ENCODE results near the gene TMEM253. TPM values are rescaled to one million over a fixed set of nuclear protein-coding genes. Genes with fewer than 3 reads are reported as not detected.

Gene TMEM253
- polyA plus RNA-seq, 4 donors: 57.9 to 245 (median 101) TPM

- Histone ChIP-seq H3K4me3 (ENCODE audit: low read depth in 1 of 3, low read length in 3 of 3) (no peak overlapping the region), H3K27me3 (ENCODE audit: control insufficient read depth in 3 of 3, insufficient read depth in 3 of 3, low read length in 3 of 3) (no peaks in the 10 kb centered on the region), H3K27ac (ENCODE audit: low read depth in 1 of 3, low read length in 2 of 3) (peak overlapping the region in 1 of 3 donors; percentile 70), H3K9me3 (ENCODE audit: control insufficient read depth in 2 of 2, insufficient read depth in 1 of 2, low read depth in 1 of 2, low read length in 1 of 2) (no peaks in the 10 kb centered on the region), H3K4me1 (ENCODE audit: control insufficient read depth in 3 of 3, insufficient read depth in 2 of 3, low read depth in 1 of 3, low read length in 2 of 3) (peaks cover 4 to 44% (median 6%) of the 10 kb centered on the region in 3 donors), H3K36me3 (ENCODE audit: control insufficient read depth in 3 of 3, insufficient read depth in 2 of 3, low read depth in 1 of 3, low read length in 3 of 3) (peaks cover 0 to 3% (median 0%) of the 10 kb centered on the region in 3 donors)
- FAIRE-seq: no peak
- DNase-seq: peak in 1 of 2 donors; percentile 28
- WGBS, 3 donors: 17 to 49% (median 34%) methylated on average over 5 of the region's 5 CpGs
These were observed 6.5 kb downstream of the TMEM253 start for GRCh38 chr14:21107283-21107800.

DNA sequence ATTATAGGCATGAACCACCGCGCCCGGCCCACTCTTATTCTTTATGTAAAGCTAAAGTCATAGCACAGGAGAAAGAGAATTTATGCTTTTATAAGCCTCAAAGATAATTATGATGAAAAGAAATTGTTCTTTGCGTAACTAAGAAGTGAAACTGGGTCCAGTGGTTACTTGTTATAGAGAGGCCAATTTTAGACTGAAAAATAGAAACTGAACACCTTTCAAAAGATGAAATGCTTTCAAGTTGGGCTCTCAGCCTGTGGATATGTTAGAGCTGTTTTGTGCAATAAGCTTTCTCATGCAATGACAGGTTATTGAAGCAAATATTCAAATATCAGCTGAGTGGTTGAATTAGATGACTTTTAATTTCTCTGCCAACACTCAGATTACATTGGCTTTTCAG lies 7.9 kb downstream of the TMEM253 start:
- Histone ChIP-seq H3K27ac (ENCODE audit: low read depth in 1 of 3, low read length in 2 of 3) (no peak overlapping the region), H3K36me3 (ENCODE audit: control insufficient read depth in 3 of 3, insufficient read depth in 2 of 3, low read depth in 1 of 3, low read length in 3 of 3) (no peaks in the 10 kb centered on the region)

DNA sequence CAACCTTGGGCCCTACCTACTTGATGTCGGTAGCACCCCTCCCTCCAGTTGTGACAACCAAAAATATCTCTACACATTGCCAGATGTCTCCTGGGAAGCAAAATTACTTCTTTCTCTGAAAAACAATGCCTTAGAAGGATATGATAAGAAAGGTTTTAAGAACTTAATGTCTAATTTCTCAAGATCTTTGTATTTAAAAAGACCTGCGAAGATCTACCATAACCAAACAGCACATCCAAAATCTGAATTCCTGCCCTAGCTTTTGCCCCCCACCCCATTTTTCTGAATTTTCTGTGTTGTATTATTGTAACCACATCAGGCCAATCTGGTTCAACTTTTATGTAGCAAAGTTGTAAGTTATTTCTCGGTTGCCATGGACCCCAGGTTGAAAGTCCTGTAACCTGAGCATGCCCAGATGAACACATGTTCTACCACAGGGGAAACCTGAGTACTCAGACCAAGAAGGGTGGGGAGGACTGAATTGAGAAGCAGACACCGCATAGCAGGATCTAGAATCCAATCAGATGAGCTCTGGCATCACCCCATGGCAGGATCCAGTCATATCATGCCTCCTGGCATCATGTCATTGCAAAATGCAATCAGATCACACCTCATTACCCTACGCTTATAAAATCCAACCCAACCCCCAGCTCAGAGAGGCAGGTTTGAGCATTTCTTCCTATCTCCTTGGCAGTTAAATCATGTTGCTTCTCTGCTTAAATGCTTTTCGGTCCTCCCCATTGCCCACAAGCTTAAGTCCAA lies 8.7 kb downstream of the TMEM253 start:
- no peaks in the 10 kb centered on the region for H3K27me3 ChIP-seq (ENCODE audit: control insufficient read depth in 3 of 3, insufficient read depth in 3 of 3, low read length in 3 of 3)
- DNase-seq (peak in 1 of 2 donors; percentile 74), FAIRE-seq (no peak)
- no peaks in the 10 kb centered on the region for H3K9me3 ChIP-seq (ENCODE audit: control insufficient read depth in 2 of 2, insufficient read depth in 1 of 2, low read depth in 1 of 2, low read length in 1 of 2)
- 69 to 78% (median 74%) methylated on average over 6 of the region's 6 CpGs for WGBS, 3 donors
- H3K4me3 ChIP-seq (ENCODE audit: low read depth in 1 of 3, low read length in 3 of 3): no peak overlapping the region
- H3K36me3 ChIP-seq (ENCODE audit: control insufficient read depth in 3 of 3, insufficient read depth in 2 of 3, low read depth in 1 of 3, low read length in 3 of 3): no peaks in the 10 kb centered on the region
- H3K4me1 ChIP-seq (ENCODE audit: control insufficient read depth in 3 of 3, insufficient read depth in 2 of 3, low read depth in 1 of 3, low read length in 2 of 3): peaks cover 4 to 30% (median 6%) of the 10 kb centered on the region in 3 donors
- no peak overlapping the region for H3K27ac ChIP-seq (ENCODE audit: low read depth in 1 of 3, low read length in 2 of 3)

More for the DNA sequence above, 7.9 kb downstream of the TMEM253 start:
- Histone ChIP-seq H3K4me1 (ENCODE audit: control insufficient read depth in 3 of 3, insufficient read depth in 2 of 3, low read depth in 1 of 3, low read length in 2 of 3) (peaks cover 4 to 33% (median 6%) of the 10 kb centered on the region in 3 donors), H3K27me3 (ENCODE audit: control insufficient read depth in 3 of 3, insufficient read depth in 3 of 3, low read length in 3 of 3) (no peaks in the 10 kb centered on the region), H3K4me3 (ENCODE audit: low read depth in 1 of 3, low read length in 3 of 3) (no peak overlapping the region), H3K9me3 (ENCODE audit: control insufficient read depth in 2 of 2, insufficient read depth in 1 of 2, low read depth in 1 of 2, low read length in 1 of 2) (no peaks in the 10 kb centered on the region)
- FAIRE-seq (no peak), DNase-seq (no peak)
- 95 to 99% (median 95%) methylated on average over 4 of the region's 4 CpGs for WGBS, 3 donors

DNA sequence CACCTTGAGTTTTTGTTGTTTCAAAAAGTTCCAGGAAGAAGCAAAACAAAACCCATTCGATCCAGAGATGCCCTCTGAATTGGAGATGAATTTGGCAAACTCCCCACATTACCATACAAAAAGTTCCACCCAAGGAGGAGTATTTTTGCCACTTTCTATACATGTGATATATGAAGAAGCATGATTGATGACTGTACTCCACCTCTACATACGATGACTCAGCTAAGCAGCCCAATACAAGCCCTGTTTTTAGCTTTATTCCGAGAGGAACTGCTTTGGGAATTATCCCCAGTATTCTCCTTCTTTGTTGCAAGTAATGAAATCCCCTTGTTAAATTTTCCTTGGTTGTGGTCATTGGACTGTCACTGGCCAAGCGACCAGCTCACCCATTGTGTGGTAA lies 11.4 kb downstream of the TMEM253 start:
- Histone ChIP-seq H3K27me3 (ENCODE audit: control insufficient read depth in 3 of 3, insufficient read depth in 3 of 3, low read length in 3 of 3) (no peaks in the 10 kb centered on the region), H3K9me3 (ENCODE audit: control insufficient read depth in 2 of 2, insufficient read depth in 1 of 2, low read depth in 1 of 2, low read length in 1 of 2) (no peaks in the 10 kb centered on the region), H3K27ac (ENCODE audit: low read depth in 1 of 3, low read length in 2 of 3) (no peak overlapping the region), H3K4me3 (ENCODE audit: low read depth in 1 of 3, low read length in 3 of 3) (no peak overlapping the region), H3K4me1 (ENCODE audit: control insufficient read depth in 3 of 3, insufficient read depth in 2 of 3, low read depth in 1 of 3, low read length in 2 of 3) (peaks cover 0 to 5% (median 0%) of the 10 kb centered on the region in 3 donors), H3K36me3 (ENCODE audit: control insufficient read depth in 3 of 3, insufficient read depth in 2 of 3, low read depth in 1 of 3, low read length in 3 of 3) (no peaks in the 10 kb centered on the region)
- DNase-seq (no peak), FAIRE-seq (no peak)
- WGBS, 3 donors: 83 to 90% (median 86%) methylated on average over 4 of the region's 4 CpGs

DNA sequence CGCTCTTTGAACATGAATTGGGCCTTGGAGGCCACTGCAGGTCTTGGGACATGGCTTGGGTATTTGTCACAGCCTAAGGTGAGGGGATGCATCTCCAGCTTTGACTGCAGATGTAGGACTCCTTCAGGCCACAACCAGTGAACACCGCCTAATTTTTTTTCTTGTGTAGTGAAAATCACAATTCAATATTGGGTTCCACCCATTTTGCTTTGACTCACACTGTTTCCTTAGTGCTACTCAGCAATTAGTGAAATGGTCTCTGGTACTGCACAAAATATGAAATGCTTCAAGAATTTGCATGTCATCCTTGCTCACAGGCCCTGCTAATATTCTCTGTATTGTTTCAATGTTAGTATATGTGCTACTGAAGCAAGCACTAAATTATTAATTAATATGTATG lies 12.5 kb downstream of the TMEM253 start:
- FAIRE-seq (no peak), DNase-seq (no peak)
- 89 to 96% (median 93%) methylated on average over 2 of the region's 2 CpGs for WGBS, 3 donors
- Histone ChIP-seq H3K27ac (ENCODE audit: low read depth in 1 of 3, low read length in 2 of 3) (no peak overlapping the region), H3K36me3 (ENCODE audit: control insufficient read depth in 3 of 3, insufficient read depth in 2 of 3, low read depth in 1 of 3, low read length in 3 of 3) (no peaks in the 10 kb centered on the region), H3K9me3 (ENCODE audit: control insufficient read depth in 2 of 2, insufficient read depth in 1 of 2, low read depth in 1 of 2, low read length in 1 of 2) (no peaks in the 10 kb centered on the region), H3K4me1 (ENCODE audit: control insufficient read depth in 3 of 3, insufficient read depth in 2 of 3, low read depth in 1 of 3, low read length in 2 of 3) (peaks cover 0 to 3% (median 0%) of the 10 kb centered on the region in 3 donors), H3K27me3 (ENCODE audit: control insufficient read depth in 3 of 3, insufficient read depth in 3 of 3, low read length in 3 of 3) (no peaks in the 10 kb centered on the region), H3K4me3 (ENCODE audit: low read depth in 1 of 3, low read length in 3 of 3) (no peak overlapping the region)

- H3K9me3 ChIP-seq (ENCODE audit: control insufficient read depth in 2 of 2, insufficient read depth in 1 of 2, low read depth in 1 of 2, low read length in 1 of 2): no peaks in the 10 kb centered on the region
- FAIRE-seq: no peak
These were observed 18.1 kb downstream of the TMEM253 start for GRCh38 chr14:21118933-21119332.

DNA sequence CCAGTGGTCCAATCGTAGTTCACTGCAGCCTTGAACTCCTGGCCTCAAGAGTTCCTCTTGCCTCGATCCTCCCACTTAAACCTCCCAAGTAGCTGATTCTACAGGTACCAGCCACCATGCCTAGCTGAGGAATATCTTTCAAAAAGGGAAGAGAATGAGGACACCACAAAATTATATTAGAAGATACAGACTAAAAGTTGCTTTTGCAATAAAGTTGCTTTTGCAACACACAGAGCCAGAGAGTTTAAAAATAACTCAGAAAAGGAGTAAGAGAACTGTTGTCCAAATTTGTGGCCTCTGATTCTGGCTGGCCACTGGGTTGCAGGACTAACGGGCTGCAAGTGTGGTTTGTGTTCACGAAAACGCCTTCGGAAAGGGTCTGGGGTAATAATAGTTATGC lies 19.8 kb downstream of the TMEM253 start:
- Histone ChIP-seq H3K36me3 (ENCODE audit: control insufficient read depth in 3 of 3, insufficient read depth in 2 of 3, low read depth in 1 of 3, low read length in 3 of 3) (no peaks in the 10 kb centered on the region), H3K4me1 (ENCODE audit: control insufficient read depth in 3 of 3, insufficient read depth in 2 of 3, low read depth in 1 of 3, low read length in 2 of 3) (no peaks in the 10 kb centered on the region), H3K27ac (ENCODE audit: low read depth in 1 of 3, low read length in 2 of 3) (no peak overlapping the region), H3K27me3 (ENCODE audit: control insufficient read depth in 3 of 3, insufficient read depth in 3 of 3, low read length in 3 of 3) (no peaks in the 10 kb centered on the region), H3K9me3 (ENCODE audit: control insufficient read depth in 2 of 2, insufficient read depth in 1 of 2, low read depth in 1 of 2, low read length in 1 of 2) (no peaks in the 10 kb centered on the region), H3K4me3 (ENCODE audit: low read depth in 1 of 3, low read length in 3 of 3) (no peak overlapping the region)
- no peak for FAIRE-seq
- DNase-seq: no peak
- WGBS, 3 donors: 67 to 72% (median 68%) methylated on average over 6 of the region's 6 CpGs

More at GRCh38 chr14:21118933-21119332, 18.1 kb downstream of the TMEM253 start:
- Histone ChIP-seq H3K4me1 (ENCODE audit: control insufficient read depth in 3 of 3, insufficient read depth in 2 of 3, low read depth in 1 of 3, low read length in 2 of 3) (no peaks in the 10 kb centered on the region), H3K4me3 (ENCODE audit: low read depth in 1 of 3, low read length in 3 of 3) (no peak overlapping the region), H3K27ac (ENCODE audit: low read depth in 1 of 3, low read length in 2 of 3) (no peak overlapping the region), H3K27me3 (ENCODE audit: control insufficient read depth in 3 of 3, insufficient read depth in 3 of 3, low read length in 3 of 3) (no peaks in the 10 kb centered on the region), H3K36me3 (ENCODE audit: control insufficient read depth in 3 of 3, insufficient read depth in 2 of 3, low read depth in 1 of 3, low read length in 3 of 3) (no peaks in the 10 kb centered on the region)
- DNase-seq: no peak
- 85 to 95% (median 94%) methylated on average over 3 of the region's 3 CpGs for WGBS, 3 donors

- no peak for FAIRE-seq
- H3K9me3 ChIP-seq (ENCODE audit: control insufficient read depth in 2 of 2, insufficient read depth in 1 of 2, low read depth in 1 of 2, low read length in 1 of 2): no peaks in the 10 kb centered on the region
- no peaks in the 10 kb centered on the region for H3K36me3 ChIP-seq (ENCODE audit: control insufficient read depth in 3 of 3, insufficient read depth in 2 of 3, low read depth in 1 of 3, low read length in 3 of 3)
- no peak for DNase-seq
- WGBS, 3 donors: 76 to 84% (median 77%) methylated on average over 1 of the region's 1 CpG
- no peaks in the 10 kb centered on the region for H3K27me3 ChIP-seq (ENCODE audit: control insufficient read depth in 3 of 3, insufficient read depth in 3 of 3, low read length in 3 of 3)
- H3K4me1 ChIP-seq (ENCODE audit: control insufficient read depth in 3 of 3, insufficient read depth in 2 of 3, low read depth in 1 of 3, low read length in 2 of 3): no peaks in the 10 kb centered on the region
- H3K4me3 ChIP-seq (ENCODE audit: low read depth in 1 of 3, low read length in 3 of 3): no peak overlapping the region
- no peak overlapping the region for H3K27ac ChIP-seq (ENCODE audit: low read depth in 1 of 3, low read length in 2 of 3)
These were observed 20.3 kb downstream of the TMEM253 start for GRCh38 chr14:21121122-21121521.

Measured in small intestine (tissue), 7 donors.